Cardiac fibroblast (primary cell): ENCODE data around the gene ANKRD22.

ENCODE experiments used
- DNase-seq, 2 donors: peaks; one replicate each; pipeline versions ENCODE4 v3.0.0 to v3.0.0-alpha.2; 2010; ENCODE audit warnings: low read depth in 2 of 2
- H3K4me3 ChIP-seq, 2 donors: replicated peaks in 1 of 2; 1 replicate in 1 of 2; 2 replicates in 1 of 2; pipeline ENCODE4 v1.5.1; 2011; ENCODE audit warnings: low read depth in 2 of 2, low read length in 2 of 2, mild to moderate bottlenecking in 2 of 2, moderate library complexity in 1 of 2
- TF ChIP-seq, protein P1 (sequence below): IDR thresholded peaks from one replicate; pipeline ENCODE4 v1.5.1; 2011; ENCODE audit warnings: low read depth, mild to moderate bottlenecking, low read length, inconsistent platforms

Gene ANKRD22

DNA sequence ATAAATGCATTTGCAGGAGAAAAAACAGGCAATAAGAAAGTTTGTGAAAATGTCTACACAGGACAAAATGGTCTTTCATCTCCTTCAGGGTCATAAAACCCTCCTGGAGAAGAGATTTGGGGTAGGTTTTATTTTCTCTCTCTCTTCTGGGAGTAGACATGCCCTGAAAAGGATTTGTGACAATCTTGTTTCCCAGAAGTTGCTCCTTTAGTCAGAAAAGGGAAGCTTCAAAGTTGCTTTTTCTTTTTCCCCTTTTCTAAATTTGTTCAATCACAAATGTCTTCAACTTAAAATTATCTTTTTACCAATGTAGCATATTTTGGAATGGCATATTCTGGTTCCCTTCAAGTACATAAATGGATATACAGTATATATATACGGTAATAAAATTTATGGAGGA, 9.4 kb upstream of the ANKRD22 start:
- DNase-seq: no peak
- TF ChIP-seq, protein P1, sequence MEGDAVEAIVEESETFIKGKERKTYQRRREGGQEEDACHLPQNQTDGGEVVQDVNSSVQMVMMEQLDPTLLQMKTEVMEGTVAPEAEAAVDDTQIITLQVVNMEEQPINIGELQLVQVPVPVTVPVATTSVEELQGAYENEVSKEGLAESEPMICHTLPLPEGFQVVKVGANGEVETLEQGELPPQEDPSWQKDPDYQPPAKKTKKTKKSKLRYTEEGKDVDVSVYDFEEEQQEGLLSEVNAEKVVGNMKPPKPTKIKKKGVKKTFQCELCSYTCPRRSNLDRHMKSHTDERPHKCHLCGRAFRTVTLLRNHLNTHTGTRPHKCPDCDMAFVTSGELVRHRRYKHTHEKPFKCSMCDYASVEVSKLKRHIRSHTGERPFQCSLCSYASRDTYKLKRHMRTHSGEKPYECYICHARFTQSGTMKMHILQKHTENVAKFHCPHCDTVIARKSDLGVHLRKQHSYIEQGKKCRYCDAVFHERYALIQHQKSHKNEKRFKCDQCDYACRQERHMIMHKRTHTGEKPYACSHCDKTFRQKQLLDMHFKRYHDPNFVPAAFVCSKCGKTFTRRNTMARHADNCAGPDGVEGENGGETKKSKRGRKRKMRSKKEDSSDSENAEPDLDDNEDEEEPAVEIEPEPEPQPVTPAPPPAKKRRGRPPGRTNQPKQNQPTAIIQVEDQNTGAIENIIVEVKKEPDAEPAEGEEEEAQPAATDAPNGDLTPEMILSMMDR: no peak

DNA sequence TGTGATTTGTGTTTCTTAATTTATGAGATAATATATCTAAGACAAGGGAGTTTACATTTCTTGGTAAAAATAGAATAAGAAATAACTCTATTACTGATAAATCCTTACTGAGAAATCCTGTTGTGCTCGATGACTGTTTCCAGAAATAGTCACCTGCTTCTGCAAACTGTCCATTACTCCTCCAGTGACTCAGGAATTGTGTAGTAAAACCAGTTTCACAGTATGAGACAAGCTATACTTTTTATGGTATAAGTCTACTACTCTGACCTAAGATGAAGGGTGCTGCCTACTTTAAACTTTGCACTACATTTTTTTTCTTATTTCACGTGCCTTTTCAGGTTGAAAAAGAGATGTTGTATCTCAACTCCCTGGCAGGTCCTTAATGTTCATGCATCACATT, 6.8 kb upstream of the ANKRD22 start:
- DNase-seq: no peak
- TF ChIP-seq, protein P1: no peak
- H3K4me3 ChIP-seq: no peak overlapping the region

More for the DNA sequence above, 9.4 kb upstream of the ANKRD22 start:
- no peak overlapping the region for H3K4me3 ChIP-seq

DNA sequence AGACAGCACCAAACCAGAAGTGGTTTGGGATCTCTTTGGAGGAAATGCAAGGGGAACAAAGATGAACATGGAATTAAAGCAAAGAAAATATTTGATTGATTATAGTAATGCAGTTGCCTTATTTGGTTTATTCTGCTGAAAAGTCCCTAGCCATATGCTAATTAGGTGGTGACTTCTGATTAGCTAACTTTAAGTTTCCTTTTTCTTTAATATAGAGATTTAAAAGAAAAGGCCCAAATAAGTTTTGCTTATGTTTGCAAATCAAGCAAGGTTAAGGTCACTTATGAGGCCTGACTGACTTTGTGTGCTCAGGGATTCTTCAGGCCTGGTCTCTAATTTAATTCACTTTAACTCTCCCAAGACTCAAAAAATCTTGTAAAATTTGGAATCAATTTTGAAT, 6.2 kb upstream of the ANKRD22 start:
- DNase-seq: no peak

DNA sequence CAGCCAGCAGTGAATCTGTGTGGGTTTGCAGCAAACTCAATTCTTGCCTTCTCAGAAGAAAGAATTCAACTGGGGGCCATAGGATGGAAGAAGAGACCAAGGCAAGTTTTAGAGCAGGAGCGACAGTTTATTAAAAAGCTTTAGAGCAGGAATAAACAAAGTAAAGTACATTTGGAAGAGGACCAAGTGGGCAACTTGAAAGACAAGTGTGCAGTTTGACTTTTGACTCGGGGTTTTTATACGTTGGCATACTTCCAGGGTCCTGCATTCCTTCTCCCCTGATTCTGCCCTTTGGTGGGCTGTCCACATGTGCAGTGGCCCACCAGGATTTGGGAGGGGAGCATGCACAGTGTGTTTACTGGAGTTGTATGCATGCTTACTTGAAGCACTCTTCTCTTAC, 3.0 kb upstream of the ANKRD22 start:
- TF ChIP-seq, protein P1: no peak
- no peak for DNase-seq

More for the DNA sequence above, 6.2 kb upstream of the ANKRD22 start:
- no peak overlapping the region for H3K4me3 ChIP-seq
- TF ChIP-seq, protein P1: no peak

DNA sequence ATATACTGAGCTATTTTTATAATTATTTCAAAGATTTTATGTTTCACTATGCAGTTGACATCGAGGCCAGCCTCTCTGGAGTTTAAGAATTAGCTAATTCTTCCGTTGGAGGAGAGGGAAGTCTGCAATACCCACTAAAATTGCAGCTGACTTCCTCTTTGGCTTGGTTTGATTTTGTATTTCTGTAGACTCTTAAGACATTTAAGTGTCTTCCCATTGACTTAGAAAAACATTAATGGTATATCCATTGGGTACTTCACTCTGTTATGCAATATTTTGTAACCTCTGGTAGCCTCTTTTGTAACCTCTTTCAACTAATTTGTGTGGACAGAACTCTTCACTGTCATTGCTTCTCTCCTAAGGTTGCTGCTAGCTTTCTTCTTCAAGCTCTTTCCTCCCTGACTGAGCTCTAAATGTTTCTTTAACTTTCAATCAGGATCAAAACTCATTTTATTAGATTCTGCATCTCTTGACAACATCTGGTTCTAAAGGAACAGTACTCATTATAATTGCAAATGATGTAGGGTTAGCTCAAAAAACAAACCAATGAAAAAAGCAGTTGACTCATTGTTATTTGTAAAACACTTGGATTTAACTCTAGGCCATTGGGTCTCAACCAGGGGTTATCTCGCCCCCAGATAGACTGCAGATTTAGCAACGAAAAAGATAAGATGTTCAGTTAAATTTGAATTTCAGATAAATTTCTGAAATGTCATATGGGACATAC, 1.7 kb upstream of the ANKRD22 start:
- no peak for DNase-seq
- TF ChIP-seq, protein P1: no peak
- H3K4me3 ChIP-seq: no peak overlapping the region

More for the DNA sequence above, 3.0 kb upstream of the ANKRD22 start:
- H3K4me3 ChIP-seq: no peak overlapping the region

DNA sequence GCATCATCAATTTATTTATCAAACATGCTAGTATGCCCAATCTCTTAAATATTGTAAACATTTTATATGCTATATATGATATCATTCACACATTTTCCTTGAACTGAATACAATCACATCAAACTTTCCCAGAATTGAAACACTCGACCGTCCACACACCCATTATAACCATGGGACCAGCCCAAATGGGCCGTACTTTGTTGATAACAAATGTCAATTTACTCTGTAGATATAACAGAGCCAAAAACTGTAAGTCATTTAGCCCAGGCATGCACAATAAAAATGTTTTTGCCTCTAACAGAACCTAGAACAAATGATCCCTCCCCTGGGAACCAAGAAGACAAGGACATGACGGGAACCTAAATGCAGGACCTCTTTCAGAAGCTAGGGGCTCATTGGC, 683 bp upstream of the ANKRD22 start:
- no peak for DNase-seq
- H3K4me3 ChIP-seq: no peak overlapping the region
- TF ChIP-seq, protein P1: no peak

DNA sequence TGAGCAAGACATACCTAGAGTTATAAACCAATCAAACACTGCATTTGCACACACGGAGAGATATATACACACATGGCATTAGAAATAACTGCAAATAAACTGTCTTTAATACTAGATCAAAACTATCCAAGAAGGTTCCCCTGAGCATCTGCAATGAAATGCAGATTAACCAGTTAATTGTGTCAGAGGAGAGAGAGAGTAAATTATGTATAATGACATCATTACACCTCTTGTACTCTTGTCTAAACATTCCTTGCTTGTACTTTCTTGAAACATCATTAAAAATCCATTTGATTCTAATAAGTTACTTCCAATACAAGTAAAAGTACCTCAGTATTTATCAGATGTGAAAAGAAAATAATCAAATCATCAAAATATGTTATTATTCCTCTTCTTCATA, 932 bp downstream of the ANKRD22 start:
- TF ChIP-seq, protein P1: no peak
- no peak for DNase-seq
- H3K4me3 ChIP-seq: no peak overlapping the region
